Endothelial cell of umbilical vein (primary cell): Measurements from ENCODE around the gene RAB8B. TPM values are rescaled to one million over a fixed set of nuclear protein-coding genes. Genes with fewer than 3 reads are reported as not detected.
A peak's percentile ranks its signal among the peaks of the same experiment; 100 is the strongest.

Experiments
- BruUV-seq: library from RNA; stranded (reverse); fragments of 400-500 nt; replicated peaks from 2 replicates; lab custom pipeline; 2021; lab: Mats Ljungman, UMichigan
- CTCF ChIA-PET: fragments of 300-600, 350-600 bp; sonication (Branson Sonifier 250); formaldehyde crosslinking; loops from one replicate; lab custom pipeline; 2021; ENCODE audit warnings: antibody characterized with exemption, inconsistent platforms; lab: Charles Lee
- POLR2A ChIA-PET: fragments of 300-600, 350-600 bp; sonication (Branson Sonifier 250); formaldehyde crosslinking; loops from one replicate; lab custom pipeline; 2021; ENCODE audit warnings: antibody characterized with exemption, inconsistent platforms; lab: Charles Lee
- DNase-seq: peaks from one replicate; pipeline ENCODE4 v3.0.0-alpha.2; 2011; ENCODE audit warnings: low read depth, low spot score
- FAIRE-seq: peaks from 2 replicates; lab custom pipeline; 2011; peaks lifted over from hg19 to GRCh38; lab: Jason Lieb, UNC
- H2AFZ ChIP-seq: 2 replicates; pipeline ENCODE4 v1.6.0; 2012; ENCODE audit warnings: low read depth, low read length, control low read depth, inconsistent platforms
- H3K27ac ChIP-seq: 2 replicates; pipeline ENCODE4 v1.5.1; 2011; ENCODE audit warnings: low read depth, mild to moderate bottlenecking, control low read depth, low read length, moderate library complexity; ENCODE audit not compliant: insufficient read depth
- H3K27me3 ChIP-seq, 2 experiments: 2 replicates each; pipeline versions ENCODE4 v1.6.0 to v1.6.1; 2011; ENCODE audit warnings: low read length in 2 of 2, mixed read lengths in 1 of 2; ENCODE audit not compliant: control insufficient read depth in 2 of 2, insufficient read depth in 2 of 2
- H3K36me3 ChIP-seq, 2 experiments: 2 replicates in 1 of 2; 3 replicates in 1 of 2; pipeline ENCODE4 v1.5.1; 2011; ENCODE audit warnings: low read length in 2 of 2, mild to moderate bottlenecking in 1 of 2, moderate library complexity in 1 of 2; ENCODE audit not compliant: control insufficient read depth in 2 of 2, insufficient read depth in 2 of 2; ENCODE audit errors: extremely low read depth in 1 of 2
- H3K4me1 ChIP-seq: 3 replicates; pipeline ENCODE4 v1.5.1; 2011; ENCODE audit warnings: mild to moderate bottlenecking, low read length; ENCODE audit not compliant: control insufficient read depth, insufficient read depth; ENCODE audit errors: extremely low read depth
- H3K4me2 ChIP-seq: 2 replicates; pipeline ENCODE4 v1.6.1; 2011; ENCODE audit warnings: low read length, control low read depth, mixed read lengths; ENCODE audit not compliant: insufficient read depth
- H3K4me3 ChIP-seq, 3 experiments: fragments of 200-600 bp in 1 of 3; sonication (generic), shearing (Covaris generic) in 1 of 3; replicated peaks in 1 of 3; 2 replicates each; pipeline ENCODE4 v1.5.1; 2011 to 2016; ENCODE audit warnings: control low read depth in 3 of 3, low read length in 3 of 3, mild to moderate bottlenecking in 2 of 3, inconsistent platforms in 1 of 3, low read depth in 1 of 3, moderate library complexity in 1 of 3; ENCODE audit not compliant: insufficient read depth in 1 of 3
- H3K79me2 ChIP-seq: 2 replicates; pipeline ENCODE4 v1.6.0; 2012; ENCODE audit warnings: low read length, inconsistent platforms; ENCODE audit not compliant: control insufficient read depth, insufficient read depth
- H3K9ac ChIP-seq: replicated peaks from 2 replicates; pipeline ENCODE3; 2011; ENCODE audit warnings: low read length, control low read depth; ENCODE audit not compliant: insufficient read depth; ENCODE audit errors: extremely low read depth
- H3K9me1 ChIP-seq: replicated peaks from 3 replicates; pipeline ENCODE4 v1.6.0; 2011; ENCODE audit warnings: mild to moderate bottlenecking, low read length; ENCODE audit not compliant: control insufficient read depth, insufficient read depth; ENCODE audit errors: extremely low read depth
- H3K9me3 ChIP-seq: replicated peaks from 2 replicates; pipeline ENCODE4 v1.5.1; 2012; ENCODE audit warnings: low read length, inconsistent platforms; ENCODE audit not compliant: control insufficient read depth, insufficient read depth
- H4K20me1 ChIP-seq: replicated peaks from 2 replicates; pipeline ENCODE3; 2011; ENCODE audit warnings: mild to moderate bottlenecking, low read length; ENCODE audit not compliant: control insufficient read depth, insufficient read depth; ENCODE audit errors: extremely low read depth
- CTCF ChIP-seq, 2 donors: IDR thresholded peaks; 1 replicate in 1 of 2; 2 replicates in 1 of 2; pipeline ENCODE4 v1.5.1; 2011; ENCODE audit warnings: low read length in 2 of 2, mild to moderate bottlenecking in 2 of 2, moderate library complexity in 2 of 2, control low read depth in 1 of 2, inconsistent platforms in 1 of 2, low read depth in 1 of 2; ENCODE audit not compliant: insufficient read depth in 1 of 2; ENCODE audit errors: extremely low read depth in 1 of 2
- EZH2 ChIP-seq: IDR thresholded peaks from 2 replicates; pipeline ENCODE4 v1.6.1; 2012; ENCODE audit warnings: borderline replicate concordance, low read depth, mild to moderate bottlenecking, moderate library complexity, low read length, inconsistent platforms; ENCODE audit not compliant: severe bottlenecking
- FOS ChIP-seq: IDR thresholded peaks from 2 replicates; pipeline ENCODE4 v1.6.1; 2011; ENCODE audit warnings: mild to moderate bottlenecking, low read length, moderate library complexity, borderline replicate concordance; ENCODE audit not compliant: insufficient read depth
- GATA2 ChIP-seq: IDR thresholded peaks from 2 replicates; pipeline ENCODE4 v1.7.0; 2011; ENCODE audit warnings: low read depth, mild to moderate bottlenecking, moderate library complexity, mixed read lengths, low read length; ENCODE audit not compliant: insufficient read length, insufficient read depth
- JUN ChIP-seq: IDR thresholded peaks from 2 replicates; pipeline ENCODE4 v1.6.1; 2011; ENCODE audit warnings: borderline replicate concordance, low read depth; ENCODE audit not compliant: insufficient read length, insufficient read depth
- MYC ChIP-seq: IDR thresholded peaks from one replicate; pipeline ENCODE4 v1.6.1; 2011; ENCODE audit warnings: mild to moderate bottlenecking, low read depth, low read length
- POLR2A ChIP-seq: IDR thresholded peaks from 2 replicates; pipeline ENCODE4 v1.6.1; 2012; ENCODE audit warnings: low read depth, mild to moderate bottlenecking, control low read depth, low read length
- POLR2AphosphoS5 ChIP-seq: IDR thresholded peaks from 2 replicates; pipeline ENCODE4 v1.6.1; 2012; ENCODE audit warnings: low read depth, mild to moderate bottlenecking, control low read depth, low read length, moderate library complexity; ENCODE audit not compliant: insufficient read depth
- dilution Hi-C: fragments of 300-500 bp; cut with MboI; formaldehyde crosslinking; loops from one replicate; pipeline ENCODE4 v1.15.0; 2019; ENCODE audit warnings: low sequenced_read_pairs; ENCODE audit not compliant: extremely low pct_ligation_motif_present
- intact Hi-C: fragments of 100-400 bp; cut with micrococcal nuclease; formaldehyde crosslinking; loops from one replicate; pipeline ENCODE4 v1.10.0; 2022
- polyA plus RNA-seq, 4 experiments: library from polyadenylated mRNA; depleted of rRNA in 3 of 4; stranded (reverse) in 3 of 4; unstranded in 1 of 4; fragments of >200 nt; gene quantifications; 2 replicates each; pipeline versions ENCODE4 v1.2.1 to v1.2.3, GENCODE V29; 2011 to 2012; ENCODE audit warnings: missing spikeins in 1 of 4
- total RNA-seq: library from RNA; stranded (reverse); gene quantifications from 2 replicates; pipeline ENCODE4 v1.2.3, GENCODE V29; 2021
- TF ChIP-seq, protein P1 (sequence below): IDR thresholded peaks from 2 replicates; pipeline ENCODE4 v1.6.1; 2011; ENCODE audit not compliant: insufficient read depth, insufficient read length

Gene RAB8B
- total and polyA plus RNA-seq, 2 donors (not counting 3 experiments of a cell fraction or from before 2014, with no cell fraction given) = 10.4 to 52.5 TPM

- H4K20me1 ChIP-seq = no peaks in the 10 kb centered on the region
- peak overlapping the region; percentile 62 for H3K4me2 ChIP-seq
- peaks cover 26% of the 10 kb centered on the region for H3K79me2 ChIP-seq
- no peak for TF ChIP-seq GATA2
- TF ChIP-seq JUN = no peak
- TF ChIP-seq, protein P1, sequence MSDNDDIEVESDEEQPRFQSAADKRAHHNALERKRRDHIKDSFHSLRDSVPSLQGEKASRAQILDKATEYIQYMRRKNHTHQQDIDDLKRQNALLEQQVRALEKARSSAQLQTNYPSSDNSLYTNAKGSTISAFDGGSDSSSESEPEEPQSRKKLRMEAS = no peak
- TF ChIP-seq EZH2 = no peak
- no peak for TF ChIP-seq POLR2A
- no peak for TF ChIP-seq POLR2AphosphoS5
- TF ChIP-seq CTCF (IDR thresholded peaks at IDR 0.05; ENCODE audit: extremely low read depth in 1 of 2, insufficient read depth in 1 of 2, low read depth in 1 of 2, low read length in 2 of 2) = no peak
- TF ChIP-seq FOS = no peak
- TF ChIP-seq MYC = no peak
- peaks cover 11% of the 10 kb centered on the region for H3K4me1 ChIP-seq
- ChIA-PET POLR2A (interaction anchor here (0.9 to 1.4 kb wide), 3 partner anchors 21 to 109 kb away, joined by 4 to 5 read pairs (median 5); partner anchors contain the start of gene RAB8B), CTCF (interaction anchor here (0.9 to 2.2 kb wide), 9 partner anchors 9 to 374 kb away, joined by 3 to 8 read pairs (median 4); partner anchors contain the start of gene APH1B)
- BruUV-seq = TSS peak; percentile 61
- H2AFZ ChIP-seq = no peak overlapping the region
- intact Hi-C loops (loop anchor here (1.0 to 5.0 kb wide), 8 partner anchors 20 to 246 kb away; partner anchors contain the start of genes APH1B, LACTB and RAB8B), dilution Hi-C loops (no loop called here)
- peaks cover 4 to 10% of the 10 kb centered on the region in 2 experiments for H3K36me3 ChIP-seq
- FAIRE-seq = peak; percentile 50
- H3K9me1 ChIP-seq = no peaks in the 10 kb centered on the region
- no peaks in the 10 kb centered on the region for H3K27me3 ChIP-seq
- DNase-seq = peak; percentile 56
- H3K27ac ChIP-seq = peak overlapping the region; percentile 71
- H3K4me3 ChIP-seq = peak overlapping the region; percentile 54 to 98 (median 88)
- H3K9ac ChIP-seq = peak overlapping the region; percentile 81
- H3K9me3 ChIP-seq = no peaks in the 10 kb centered on the region
Measured at GRCh38 chr15:63156755-63157117, 32.7 kb upstream of the RAB8B start.
